CD14-positive monocyte (primary cell): Measurements from ENCODE around the gene BTBD8. TPM values are rescaled to one million over a fixed set of nuclear protein-coding genes. Genes with fewer than 3 reads are reported as not detected.

Experiments used
- DNase-seq, 3 donors: peaks; one replicate each; pipeline ENCODE4 v3.0.0-alpha.2; 2011 to 2022
- H2AFZ ChIP-seq: 2 replicates; pipeline ENCODE4 v1.6.0; 2012; ENCODE audit warnings: mild to moderate bottlenecking, low read depth, low read length, inconsistent platforms; ENCODE audit not compliant: insufficient read depth, poor library complexity, severe bottlenecking
- H3K27ac ChIP-seq, 2 donors: 1 replicate in 1 of 2; 2 replicates in 1 of 2; pipeline ENCODE4 v1.5.1; 2012 to 2013; ENCODE audit warnings: low read length in 2 of 2, control low read depth in 1 of 2, inconsistent platforms in 1 of 2, low read depth in 1 of 2, mild to moderate bottlenecking in 1 of 2
- H3K27me3 ChIP-seq, 2 donors: one replicate each; pipeline versions ENCODE4 v1.6.0 to v1.6.1; 2011 to 2013; ENCODE audit warnings: low read length in 2 of 2; ENCODE audit not compliant: control insufficient read depth in 2 of 2, insufficient read depth in 2 of 2
- H3K36me3 ChIP-seq, 2 donors: replicated peaks in 1 of 2; 1 replicate in 1 of 2; 2 replicates in 1 of 2; pipeline versions ENCODE4 v1.5.1 to v1.6.1; 2012 to 2013; ENCODE audit warnings: low read length in 2 of 2, control low read depth in 1 of 2, inconsistent platforms in 1 of 2, mild to moderate bottlenecking in 1 of 2; ENCODE audit not compliant: insufficient read depth in 2 of 2, control insufficient read depth in 1 of 2
- H3K4me1 ChIP-seq, 2 donors: 1 replicate in 1 of 2; 2 replicates in 1 of 2; pipeline versions ENCODE4 v1.5.1 to v1.6.1; 2012 to 2013; ENCODE audit warnings: low read length in 2 of 2, control low read depth in 1 of 2, inconsistent platforms in 1 of 2, mild to moderate bottlenecking in 1 of 2, moderate library complexity in 1 of 2; ENCODE audit not compliant: insufficient read depth in 2 of 2, control insufficient read depth in 1 of 2
- H3K4me2 ChIP-seq: replicated peaks from 2 replicates; pipeline ENCODE3; 2012; ENCODE audit warnings: low read length, moderate library complexity, mild to moderate bottlenecking; ENCODE audit not compliant: poor library complexity, severe bottlenecking; ENCODE audit errors: extremely low read depth
- H3K4me3 ChIP-seq, 3 experiments: fragments of 200-600 bp in 1 of 3; sonication (generic) in 1 of 3; replicated peaks in 1 of 3; 1 replicate in 2 of 3; 2 replicates in 1 of 3; pipeline ENCODE4 v1.5.1; 2011 to 2013; ENCODE audit warnings: low read length in 3 of 3, mild to moderate bottlenecking in 3 of 3, control low read depth in 2 of 3, low read depth in 2 of 3, inconsistent platforms in 1 of 3, moderate library complexity in 1 of 3
- H3K79me2 ChIP-seq: 2 replicates; pipeline ENCODE4 v1.6.0; 2012; ENCODE audit warnings: mild to moderate bottlenecking, control low read depth, inconsistent platforms, low read length, moderate library complexity; ENCODE audit not compliant: insufficient read depth
- H3K9ac ChIP-seq: 2 replicates; pipeline ENCODE4 v1.6.0; 2017; ENCODE audit warnings: low read length, mild to moderate bottlenecking; ENCODE audit not compliant: insufficient read depth, poor library complexity, severe bottlenecking
- H3K9me3 ChIP-seq, 2 donors: replicated peaks in 1 of 2; 1 replicate in 1 of 2; 2 replicates in 1 of 2; pipeline versions ENCODE4 v1.5.1 to v1.6.1; 2012 to 2013; ENCODE audit warnings: low read length in 2 of 2, control low read depth in 1 of 2; ENCODE audit not compliant: control insufficient read depth in 1 of 2, insufficient read depth in 1 of 2
- H4K20me1 ChIP-seq: 2 replicates; pipeline ENCODE4 v1.6.0; 2012; ENCODE audit warnings: mild to moderate bottlenecking, low read length, control low read depth, moderate library complexity; ENCODE audit not compliant: insufficient read depth
- H3K27ac Mint-ChIP-seq, 7 donors: one replicate each; pipeline ENCODE4 v1.8.0; 2020; ENCODE audit warnings: mild to moderate bottlenecking in 7 of 7, mixed read lengths in 7 of 7, moderate library complexity in 6 of 7, inconsistent platforms in 2 of 7
- H3K27me3 Mint-ChIP-seq, 3 donors: one replicate each; pipeline ENCODE4 v1.8.0; 2021 to 2022; ENCODE audit warnings: low read depth in 3 of 3, mild to moderate bottlenecking in 3 of 3, mixed read lengths in 3 of 3, moderate library complexity in 3 of 3, inconsistent platforms in 1 of 3
- H3K36me3 Mint-ChIP-seq, 2 donors: one replicate each; pipeline ENCODE4 v1.8.0; 2020; ENCODE audit warnings: mixed read lengths in 2 of 2, inconsistent platforms in 1 of 2, mild to moderate bottlenecking in 1 of 2
- H3K4me1 Mint-ChIP-seq: one replicate; pipeline ENCODE4 v1.8.0; 2020; ENCODE audit warnings: mild to moderate bottlenecking, mixed read lengths
- H3K4me3 Mint-ChIP-seq, 2 donors: one replicate each; pipeline ENCODE4 v1.8.0; 2020; ENCODE audit warnings: mild to moderate bottlenecking in 2 of 2, mixed read lengths in 2 of 2, moderate library complexity in 1 of 2
- H3K9me3 Mint-ChIP-seq, 7 donors: one replicate each; pipeline ENCODE4 v1.8.0; 2020 to 2022; ENCODE audit warnings: mixed read lengths in 7 of 7, mild to moderate bottlenecking in 6 of 7, moderate library complexity in 6 of 7, inconsistent platforms in 2 of 7
- WGBS: methylation state at CpG from one replicate; pipeline ENCODE4 v1.1.5; 2013; ENCODE audit warnings: missing lambda C conversion rate; ENCODE audit not compliant: insufficient coverage; 5-methylcytosine and 5-hydroxymethylcytosine counted together
- intact Hi-C, 2 donors: fragments of 100-400 bp; cut with micrococcal nuclease; formaldehyde crosslinking; loops; one replicate each; pipeline versions ENCODE4 v1.15.0 to v1.15.1; 2023
- polyA plus RNA-seq, 3 donors: library from polyadenylated mRNA; depleted of rRNA in 1 of 3; unstranded in 2 of 3; stranded (reverse) in 1 of 3; fragments of 300-500 nt in 2 of 3; fragments of >200 nt in 1 of 3; fragmentation: Illumina TruSeq in 2 of 3; gene quantifications; 1 replicate in 2 of 3; 2 replicates in 1 of 3; pipeline ENCODE4 v1.2.3, GENCODE V29; 2012 to 2021
- TF ChIP-seq, protein P1 (sequence below): fragments of 200-600 bp; IDR thresholded peaks from one replicate; pipeline ENCODE4 v1.8.0; 2022; ENCODE audit warnings: antibody characterized with exemption, mild to moderate bottlenecking

The BTBD8 gene
- polyA plus RNA-seq, 3 donors = 0.44 to 1.1 (median 0.88) TPM

DNA sequence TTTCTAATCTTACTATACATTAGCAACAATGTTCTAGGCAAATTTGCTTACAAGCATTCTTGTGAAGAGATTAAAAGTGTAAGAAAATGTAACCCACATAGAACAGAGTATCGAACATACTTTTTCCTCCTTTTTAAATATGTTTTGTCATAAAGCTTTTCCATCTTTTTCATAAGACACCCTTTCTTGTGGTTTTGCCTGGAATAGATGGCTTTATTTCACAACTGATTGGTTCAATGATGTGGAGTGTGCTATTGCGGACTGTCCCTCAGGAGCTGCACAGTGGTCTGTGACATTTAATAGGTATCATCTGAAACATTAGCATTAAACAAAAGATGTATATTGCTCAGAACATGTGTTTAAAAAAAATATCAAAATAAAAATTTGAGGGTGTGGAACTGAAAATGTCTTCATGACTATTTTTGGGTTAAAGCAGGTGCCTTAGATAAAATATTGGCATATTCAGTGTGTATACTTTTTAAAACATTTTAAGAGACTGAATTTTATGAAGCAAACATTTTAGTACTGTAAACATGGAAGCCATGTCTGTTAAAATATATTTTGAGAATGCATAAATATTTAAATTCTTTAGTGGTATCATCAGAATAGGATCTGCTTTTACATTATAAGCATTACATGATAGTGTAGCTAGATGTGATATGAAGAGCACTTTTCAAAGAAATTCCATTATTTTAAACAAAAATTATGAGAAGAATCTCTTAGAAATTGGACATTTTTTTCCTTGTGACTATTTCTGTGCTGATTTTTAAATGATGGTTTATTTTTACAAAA lies 89.3 kb downstream of the BTBD8 start:
- H3K79me2 ChIP-seq = no peaks in the 10 kb centered on the region
- peaks cover 0 to under 1% (median 0%) of the 10 kb centered on the region in 7 donors for H3K9me3 Mint-ChIP-seq
- H4K20me1 ChIP-seq = no peaks in the 10 kb centered on the region
- no peak overlapping the region for H2AFZ ChIP-seq
- H3K4me3 Mint-ChIP-seq = no peak overlapping the region
- no peak overlapping the region for H3K9ac ChIP-seq
- intact Hi-C loops = no loop called here
- TF ChIP-seq, protein P1, sequence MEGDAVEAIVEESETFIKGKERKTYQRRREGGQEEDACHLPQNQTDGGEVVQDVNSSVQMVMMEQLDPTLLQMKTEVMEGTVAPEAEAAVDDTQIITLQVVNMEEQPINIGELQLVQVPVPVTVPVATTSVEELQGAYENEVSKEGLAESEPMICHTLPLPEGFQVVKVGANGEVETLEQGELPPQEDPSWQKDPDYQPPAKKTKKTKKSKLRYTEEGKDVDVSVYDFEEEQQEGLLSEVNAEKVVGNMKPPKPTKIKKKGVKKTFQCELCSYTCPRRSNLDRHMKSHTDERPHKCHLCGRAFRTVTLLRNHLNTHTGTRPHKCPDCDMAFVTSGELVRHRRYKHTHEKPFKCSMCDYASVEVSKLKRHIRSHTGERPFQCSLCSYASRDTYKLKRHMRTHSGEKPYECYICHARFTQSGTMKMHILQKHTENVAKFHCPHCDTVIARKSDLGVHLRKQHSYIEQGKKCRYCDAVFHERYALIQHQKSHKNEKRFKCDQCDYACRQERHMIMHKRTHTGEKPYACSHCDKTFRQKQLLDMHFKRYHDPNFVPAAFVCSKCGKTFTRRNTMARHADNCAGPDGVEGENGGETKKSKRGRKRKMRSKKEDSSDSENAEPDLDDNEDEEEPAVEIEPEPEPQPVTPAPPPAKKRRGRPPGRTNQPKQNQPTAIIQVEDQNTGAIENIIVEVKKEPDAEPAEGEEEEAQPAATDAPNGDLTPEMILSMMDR = no peak
- no peaks in the 10 kb centered on the region for H3K4me1 Mint-ChIP-seq
- H3K27me3 Mint-ChIP-seq = no peaks in the 10 kb centered on the region
- no peak overlapping the region for H3K27ac ChIP-seq
- no peak overlapping the region for H3K4me3 ChIP-seq
- no CpG with 5 or more reads among the region's 2 CpGs for WGBS
- no peaks in the 10 kb centered on the region for H3K4me1 ChIP-seq
- peaks cover 0 to 2% of the 10 kb centered on the region in 2 donors for H3K36me3 Mint-ChIP-seq
- H3K27me3 ChIP-seq = no peaks in the 10 kb centered on the region
- no peak overlapping the region for H3K27ac Mint-ChIP-seq
- H3K36me3 ChIP-seq = no peaks in the 10 kb centered on the region
- H3K4me2 ChIP-seq = no peak overlapping the region
- no peak for DNase-seq
- no peaks in the 10 kb centered on the region for H3K9me3 ChIP-seq

DNA sequence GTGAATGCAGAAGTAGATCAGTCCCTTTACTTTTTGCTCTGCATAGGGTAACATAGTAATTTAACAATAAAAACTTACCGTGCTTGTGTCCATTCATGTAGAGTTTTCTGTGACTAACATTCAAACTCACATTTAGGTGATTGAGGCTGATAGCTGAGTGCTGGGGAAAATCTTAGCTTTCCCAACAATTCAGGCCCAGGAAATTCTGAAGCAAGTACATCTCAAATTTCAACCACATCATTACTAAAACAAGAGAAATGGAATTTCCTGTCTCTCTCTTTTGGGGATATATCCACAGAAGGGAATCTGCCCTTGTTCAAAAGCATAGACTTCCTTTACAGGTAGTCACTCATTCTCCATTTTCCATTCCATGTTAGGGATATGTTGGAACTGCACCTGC lies 104.5 kb downstream of the BTBD8 start:
- Histone ChIP-seq H3K9ac (no peak overlapping the region), H4K20me1 (no peaks in the 10 kb centered on the region), H3K27me3 (no peaks in the 10 kb centered on the region), H2AFZ (no peak overlapping the region), H3K4me2 (no peak overlapping the region), H3K4me3 (no peak overlapping the region), H3K4me1 (no peaks in the 10 kb centered on the region), H3K36me3 (peaks cover 0 to 8% of the 10 kb centered on the region in 2 donors), H3K27ac (no peak overlapping the region), H3K9me3 (no peaks in the 10 kb centered on the region), H3K79me2 (no peaks in the 10 kb centered on the region)
- Mint-ChIP-seq H3K27me3 (peaks cover 0 to 6% (median under 1%) of the 10 kb centered on the region in 3 donors), H3K4me3 (no peak overlapping the region), H3K9me3 (peaks cover 0 to 2% (median 0%) of the 10 kb centered on the region in 7 donors), H3K4me1 (no peaks in the 10 kb centered on the region), H3K27ac (no peak overlapping the region), H3K36me3 (peaks cover 12 to 19% of the 10 kb centered on the region in 2 donors)
- no CpG with 5 or more reads among the region's 1 CpG for WGBS
- TF ChIP-seq, protein P1 = no peak
- intact Hi-C loops = no loop called here
- DNase-seq = no peak
